Measurements from ENCODE around the gene TMEM53. TPM values are rescaled to one million over a fixed set of nuclear protein-coding genes. Genes with fewer than 3 reads are reported as not detected.

TMEM53 gene
- total and polyA plus RNA-seq, 2 of the 8 experiments (the other 6 are each of a cell fraction or from before 2014, with no cell fraction given): 6.7 to 27.9 TPM

- TF ChIP-seq HDAC2 (IDR thresholded peaks at IDR 0.05; ENCODE audit: borderline replicate concordance in 1 of 2, low read depth in 2 of 2, low read length in 2 of 2) (no peak), CEBPB (IDR thresholded peaks at IDR 0.05; ENCODE audit: low read depth, low read length) (no peak)
Measured at GRCh38 chr1:44675186-44675585, 905 bp upstream of the TMEM53 start (continued).

Data from H1 (cell line).